HepG2 (cell line): ENCODE data around the gene SPATA7. TPM values are rescaled to one million over a fixed set of nuclear protein-coding genes. Genes with fewer than 3 reads are reported as not detected.

Experiments used
- ATAC-seq: fragments of 200-7000 bp; cut with Tn5 transposase; 3 replicates; pipeline ENCODE4 v1.9.1; 2020; ENCODE audit warnings: mild to moderate bottlenecking, moderate library complexity
- BruUV-seq: library from RNA; stranded (reverse); fragments of 400-500 nt; replicated peaks from 2 replicates; lab custom pipeline; 2021; lab: Mats Ljungman, UMichigan
- CTCF ChIA-PET: fragments of 300-600 bp; formaldehyde crosslinking; extraction: SDS; loops from one replicate; lab custom pipeline; 2021; ENCODE audit warnings: low total read pairs, inconsistent platforms, low intra/inter-chr PET ratio; lab: Yijun Ruan, JAX
- POLR2A ChIA-PET: fragments of 350-600 bp; sonication (Branson Sonifier 250); formaldehyde crosslinking; loops from one replicate; lab custom pipeline; 2020; ENCODE audit warnings: antibody characterized with exemption, inconsistent platforms; lab: Yijun Ruan, JAX
- DNase-seq: peaks from one replicate; pipeline ENCODE4 v3.0.0-alpha.2; 2015; ENCODE audit warnings: low spot score
- FAIRE-seq: peaks from 3 replicates; lab custom pipeline; 2011; peaks lifted over from hg19 to GRCh38; lab: Jason Lieb, UNC
- H2AFZ ChIP-seq: one replicate; pipeline ENCODE4 v1.6.1; 2011; ENCODE audit warnings: low read length, inconsistent platforms
- H3K27ac ChIP-seq: fragments of 300-600 bp; 3 replicates; pipeline ENCODE4 v1.8.0; 2011; ENCODE audit warnings: mixed run types, mild to moderate bottlenecking, mixed read lengths, low read length, inconsistent platforms; ENCODE audit not compliant: insufficient read depth; ENCODE audit errors: extremely low read length
- H3K27me3 ChIP-seq, 2 experiments: fragments of 200-600 bp in 1 of 2; 2 replicates in 1 of 2; 3 replicates in 1 of 2; pipeline versions ENCODE4 v1.6.0 to v1.8.0; 2011; ENCODE audit warnings: low read length in 2 of 2, mild to moderate bottlenecking in 2 of 2, moderate library complexity in 2 of 2, inconsistent platforms in 1 of 2; ENCODE audit not compliant: insufficient read depth in 2 of 2, control insufficient read depth in 1 of 2
- H3K36me3 ChIP-seq, 2 experiments: fragments of 200-600 bp in 1 of 2; replicated peaks in 1 of 2; 2 replicates in 1 of 2; 3 replicates in 1 of 2; pipeline versions ENCODE4 v1.5.1 to v1.8.0; 2011; ENCODE audit warnings: low read length in 2 of 2, inconsistent platforms in 1 of 2; ENCODE audit not compliant: insufficient read depth in 2 of 2, control insufficient read depth in 1 of 2
- H3K4me1 ChIP-seq: 2 replicates; pipeline ENCODE4 v1.5.1; 2012; ENCODE audit warnings: low read length, inconsistent platforms; ENCODE audit not compliant: insufficient read depth
- H3K4me2 ChIP-seq: 2 replicates; pipeline ENCODE4 v1.6.0; 2011; ENCODE audit warnings: low read depth, low read length, inconsistent platforms
- H3K4me3 ChIP-seq, 3 experiments: fragments of 200-600 bp in 1 of 3; sonication (generic), shearing (Covaris generic) in 1 of 3; replicated peaks in 1 of 3; 2 replicates each; pipeline ENCODE4 v1.5.1; 2011 to 2016; ENCODE audit warnings: low read length in 3 of 3, inconsistent platforms in 2 of 3, low read depth in 2 of 3, mild to moderate bottlenecking in 2 of 3, control low read depth in 1 of 3, mixed read lengths in 1 of 3; ENCODE audit not compliant: insufficient read depth in 1 of 3
- H3K79me2 ChIP-seq: one replicate; pipeline ENCODE4 v1.6.1; 2011; ENCODE audit warnings: low read length, inconsistent platforms; ENCODE audit not compliant: insufficient read depth
- H3K9ac ChIP-seq: 2 replicates; pipeline ENCODE4 v1.6.0; 2011; ENCODE audit warnings: mild to moderate bottlenecking, low read depth, low read length, inconsistent platforms; ENCODE audit not compliant: insufficient read depth
- H3K9me3 ChIP-seq: 2 replicates; pipeline ENCODE4 v1.5.1; 2012; ENCODE audit warnings: mild to moderate bottlenecking, low read length
- H4K20me1 ChIP-seq: 2 replicates; pipeline ENCODE4 v1.6.0; 2011; ENCODE audit warnings: inconsistent platforms, mild to moderate bottlenecking, low read length, moderate library complexity; ENCODE audit not compliant: insufficient read depth
- AFF4 ChIP-seq: sonication (generic); formaldehyde crosslinking; IDR thresholded peaks from 2 replicates; pipeline ENCODE4 v1.4.0; 2020; ENCODE audit warnings: missing genetic modification reagents
- ATF7 ChIP-seq, 2 experiments: fragments of 450-650 bp in 1 of 2; sonication (generic) in 1 of 2; formaldehyde crosslinking in 1 of 2; IDR thresholded peaks; 2 replicates each; pipeline versions ENCODE4 v1.4.0 to v1.6.1; 2016 to 2020; ENCODE audit warnings: antibody characterized with exemption in 1 of 2, mild to moderate bottlenecking in 1 of 2, missing genetic modification reagents in 1 of 2
- EED ChIP-seq: sonication (generic); formaldehyde crosslinking; IDR thresholded peaks from 2 replicates; pipeline ENCODE4 v1.5.0; 2020; ENCODE audit warnings: mild to moderate bottlenecking, missing genetic modification reagents
- ETV5 ChIP-seq: IDR thresholded peaks from 2 replicates; pipeline ENCODE4 v1.6.1; 2018; ENCODE audit warnings: missing biosample characterization, missing genetic modification reagents, inconsistent platforms, borderline replicate concordance
- FOXJ3 ChIP-seq: sonication (generic); formaldehyde crosslinking; IDR thresholded peaks from 2 replicates; pipeline ENCODE4 v1.4.0; 2020; ENCODE audit warnings: missing genetic modification reagents, mild to moderate bottlenecking, borderline replicate concordance
- HNRNPK ChIP-seq: fragments of 200-400 bp; formaldehyde crosslinking; IDR thresholded peaks from 2 replicates; pipeline ENCODE4 v1.6.1; 2018; ENCODE audit warnings: low read length, low read depth, moderate library complexity, mild to moderate bottlenecking; ENCODE audit not compliant: poor library complexity, severe bottlenecking
- NFKB2 ChIP-seq: sonication (generic); formaldehyde crosslinking; IDR thresholded peaks from 2 replicates; pipeline ENCODE4 v1.4.0; 2020; ENCODE audit warnings: missing genetic modification reagents, borderline replicate concordance
- PAWR ChIP-seq: sonication (generic); formaldehyde crosslinking; IDR thresholded peaks from 2 replicates; pipeline ENCODE4 v1.4.0; 2020; ENCODE audit warnings: missing genetic modification reagents, mild to moderate bottlenecking, borderline replicate concordance
- POLR2AphosphoS5 ChIP-seq: IDR thresholded peaks from 2 replicates; pipeline ENCODE4 v1.6.1; 2012; ENCODE audit warnings: low read depth, low read length
- TEAD2 ChIP-seq: sonication (generic); formaldehyde crosslinking; IDR thresholded peaks from 2 replicates; pipeline ENCODE4 v1.9.0; 2021; ENCODE audit warnings: missing genetic modification reagents
- ZNF251 ChIP-seq: sonication (generic); formaldehyde crosslinking; IDR thresholded peaks from 2 replicates; pipeline ENCODE4 v1.9.0; 2021; ENCODE audit warnings: mild to moderate bottlenecking, missing genetic modification reagents
- ZNF577 ChIP-seq: sonication (generic); formaldehyde crosslinking; IDR thresholded peaks from 2 replicates; pipeline ENCODE4 v1.4.0; 2020; ENCODE audit warnings: mild to moderate bottlenecking, low read depth, missing genetic modification reagents, borderline replicate concordance
- ZNF800 ChIP-seq: sonication (generic); formaldehyde crosslinking; IDR thresholded peaks from 2 replicates; pipeline ENCODE4 v1.4.0; 2020; ENCODE audit warnings: missing genetic modification reagents
- WGBS: methylation state at CpG from one replicate; pipeline ENCODE4 v1.1.6; 2017; ENCODE audit warnings: low lambda C conversion rate; 5-methylcytosine and 5-hydroxymethylcytosine counted together
- in situ Hi-C: cut with HindIII; loops from 2 replicates; pipeline ENCODE4 v1.10.0; 2017; ENCODE audit warnings: low pct_unique_long_range_greater_than_20kb; ENCODE audit not compliant: extremely low pct_ligation_motif_present
- intact Hi-C: fragments of 100-400 bp; cut with micrococcal nuclease; formaldehyde crosslinking; loops from one replicate; pipeline ENCODE4 v1.10.0; 2022; ENCODE audit not compliant: unreplicated experiment
- polyA plus RNA-seq, 8 experiments: library from polyadenylated mRNA; depleted of rRNA in 3 of 8; stranded (reverse) in 7 of 8; unstranded in 1 of 8; fragments of >200 nt; fragmentation: Illumina TruSeq in 4 of 8; extraction: Trizol in 4 of 8; gene quantifications; 2 replicates each; pipeline versions ENCODE4 v1.2.1 to v1.2.3, GENCODE V29; 2011 to 2016; ENCODE audit warnings: low read depth in 4 of 8, missing spikeins in 1 of 8, mixed read lengths in 1 of 8; ENCODE audit not compliant: insufficient read depth in 1 of 8
- total RNA-seq, 5 experiments: library from RNA; depleted of rRNA; stranded (reverse); fragments of >200 nt; fragmentation: Illumina TruSeq; extraction: Trizol; gene quantifications; 2 replicates each; pipeline ENCODE4 v1.2.3, GENCODE V29; 2016; ENCODE audit warnings: low read depth in 1 of 5
- TF ChIP-seq, protein P1 (sequence below), 2 experiments: IDR thresholded peaks; 2 replicates each; pipeline ENCODE4 v1.6.1; 2011 to 2012; ENCODE audit warnings: low read length in 2 of 2, borderline replicate concordance in 1 of 2, low read depth in 1 of 2, mild to moderate bottlenecking in 1 of 2, moderate library complexity in 1 of 2

SPATA7 gene
- total and polyA plus RNA-seq, 2 of the 13 experiments (the other 11 are each of a cell fraction or from before 2014, with no cell fraction given), result 3.6 to 5.5 TPM

DNA sequence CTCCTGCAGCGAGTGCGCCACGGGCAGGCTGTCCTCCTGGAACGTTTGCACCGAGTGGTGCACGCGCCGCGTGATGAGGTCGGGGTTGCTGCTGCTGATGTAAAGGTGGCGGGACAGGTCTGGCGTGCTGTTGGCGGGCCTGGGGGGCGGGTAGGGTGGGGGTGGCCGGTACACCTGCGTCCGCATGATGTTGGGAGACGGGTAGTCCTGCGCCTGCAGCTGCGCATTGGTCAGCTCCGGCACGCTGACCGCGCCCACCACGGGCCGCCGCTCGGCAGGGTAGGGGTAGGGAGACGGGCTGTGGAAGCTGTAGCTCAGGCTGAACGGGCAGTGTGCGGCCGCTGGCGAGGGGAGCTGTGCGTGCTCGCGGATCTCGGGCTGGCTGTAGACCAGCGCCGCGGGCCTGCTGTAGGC lies 94.1 kb downstream of the SPATA7 start (continued):
- TF ChIP-seq HNRNPK, result no peak
- no peak for TF ChIP-seq EED (CRISPR knock-in tag)
- no peak for TF ChIP-seq ETV5 (CRISPR knock-in tag)
- no peak for TF ChIP-seq TEAD2 (CRISPR knock-in tag)

DNA sequence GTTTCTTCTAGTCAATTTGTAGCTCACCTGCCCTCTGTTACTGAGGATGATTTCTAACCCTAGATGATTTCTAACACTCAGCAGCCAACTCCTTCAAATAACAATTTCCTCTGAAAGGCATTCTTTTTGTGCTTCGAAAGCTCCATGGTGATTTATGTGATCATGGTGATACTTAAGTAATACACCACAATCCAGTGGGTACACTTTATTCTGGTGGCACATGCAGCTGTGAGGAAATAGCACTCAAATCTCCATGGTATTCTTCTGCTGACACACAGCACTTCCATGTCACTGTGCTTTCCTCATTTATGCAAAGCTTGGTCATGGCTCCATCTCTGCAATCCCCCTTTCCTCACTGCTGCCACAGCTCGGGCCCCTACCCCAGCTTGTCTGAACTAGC lies 95.6 kb downstream of the SPATA7 start:
- Histone ChIP-seq H3K27me3 (no peaks in the 10 kb centered on the region), H3K9ac (no peak overlapping the region), H3K27ac (no peak overlapping the region), H3K4me2 (no peak overlapping the region), H3K4me1 (no peaks in the 10 kb centered on the region), H3K9me3 (no peaks in the 10 kb centered on the region), H2AFZ (no peak overlapping the region), H3K79me2 (no peaks in the 10 kb centered on the region), H4K20me1 (no peaks in the 10 kb centered on the region), H3K4me3 (no peak overlapping the region), H3K36me3 (no peaks in the 10 kb centered on the region; a peak in 2 of 5 replicates)
- no peak for FAIRE-seq
- BruUV-seq, result no TSS peak
- whole genome bisulfite sequencing, result 91% methylated on average over 2 of the region's 2 CpGs
- ATAC-seq, result no peak
- ChIA-PET CTCF (no interaction called here), POLR2A (no interaction called here)
- no peak for DNase-seq
- in situ Hi-C loops (loop anchor here (25.0 kb wide), 1 partner anchor 531 kb away; no protein-coding TSS in a partner anchor), intact Hi-C loops (no loop called here)
- TF ChIP-seq, protein P1, sequence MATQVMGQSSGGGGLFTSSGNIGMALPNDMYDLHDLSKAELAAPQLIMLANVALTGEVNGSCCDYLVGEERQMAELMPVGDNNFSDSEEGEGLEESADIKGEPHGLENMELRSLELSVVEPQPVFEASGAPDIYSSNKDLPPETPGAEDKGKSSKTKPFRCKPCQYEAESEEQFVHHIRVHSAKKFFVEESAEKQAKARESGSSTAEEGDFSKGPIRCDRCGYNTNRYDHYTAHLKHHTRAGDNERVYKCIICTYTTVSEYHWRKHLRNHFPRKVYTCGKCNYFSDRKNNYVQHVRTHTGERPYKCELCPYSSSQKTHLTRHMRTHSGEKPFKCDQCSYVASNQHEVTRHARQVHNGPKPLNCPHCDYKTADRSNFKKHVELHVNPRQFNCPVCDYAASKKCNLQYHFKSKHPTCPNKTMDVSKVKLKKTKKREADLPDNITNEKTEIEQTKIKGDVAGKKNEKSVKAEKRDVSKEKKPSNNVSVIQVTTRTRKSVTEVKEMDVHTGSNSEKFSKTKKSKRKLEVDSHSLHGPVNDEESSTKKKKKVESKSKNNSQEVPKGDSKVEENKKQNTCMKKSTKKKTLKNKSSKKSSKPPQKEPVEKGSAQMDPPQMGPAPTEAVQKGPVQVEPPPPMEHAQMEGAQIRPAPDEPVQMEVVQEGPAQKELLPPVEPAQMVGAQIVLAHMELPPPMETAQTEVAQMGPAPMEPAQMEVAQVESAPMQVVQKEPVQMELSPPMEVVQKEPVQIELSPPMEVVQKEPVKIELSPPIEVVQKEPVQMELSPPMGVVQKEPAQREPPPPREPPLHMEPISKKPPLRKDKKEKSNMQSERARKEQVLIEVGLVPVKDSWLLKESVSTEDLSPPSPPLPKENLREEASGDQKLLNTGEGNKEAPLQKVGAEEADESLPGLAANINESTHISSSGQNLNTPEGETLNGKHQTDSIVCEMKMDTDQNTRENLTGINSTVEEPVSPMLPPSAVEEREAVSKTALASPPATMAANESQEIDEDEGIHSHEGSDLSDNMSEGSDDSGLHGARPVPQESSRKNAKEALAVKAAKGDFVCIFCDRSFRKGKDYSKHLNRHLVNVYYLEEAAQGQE (IDR thresholded peaks at IDR 0.05; ENCODE audit: borderline replicate concordance in 1 of 2, low read depth in 1 of 2, low read length in 2 of 2), result no peak
- TF ChIP-seq NFKB2 (CRISPR knock-in tag) (no peak), ATF7 (IDR thresholded peaks at IDR 0.05) (no peak), ATF7 (CRISPR knock-in tag; IDR thresholded peaks at IDR 0.05) (no peak), ZNF577 (CRISPR knock-in tag) (no peak), PAWR (CRISPR knock-in tag) (no peak), POLR2AphosphoS5 (no peak), ZNF251 (no peak), AFF4 (CRISPR knock-in tag) (no peak), FOXJ3 (no peak), ZNF800 (CRISPR knock-in tag) (no peak)
